HepG2 (cell line): Measurements from ENCODE around the gene ATP6V1G3.

Experiments used
- ZKSCAN1 ChIP-seq: fragments of 150-350 bp; IDR thresholded peaks from 2 replicates; pipeline ENCODE4 v1.6.1; 2014; ENCODE audit warnings: low read length
- ZNF546 ChIP-seq: sonication (generic); formaldehyde crosslinking; conservative IDR thresholded peaks from 2 replicates; pipeline ENCODE4 v1.8.1; 2023; ENCODE audit warnings: mild to moderate bottlenecking, missing genetic modification reagents

- no peak for TF ChIP-seq ZNF546 (CRISPR knock-in tag)
- no peak for TF ChIP-seq ZKSCAN1
Measured at GRCh38 chr1:198575292-198575691, 34.8 kb upstream of the ATP6V1G3 start.
